ENCODE results near the gene RBM33. TPM values are rescaled to one million over a fixed set of nuclear protein-coding genes. Genes with fewer than 3 reads are reported as not detected.

Gene RBM33
- total RNA-seq, 1 donor from 2014 or later = 50.5 TPM

GRCh38 chr7:155603205-155603857 is 41.1 kb upstream of the RBM33 start:
- TF ChIP-seq CTCF (IDR thresholded peaks at IDR 0.05; ENCODE audit: insufficient read depth, low read depth, low read length) (no peak), EZH2 (IDR thresholded peaks at IDR 0.05; ENCODE audit: insufficient read depth, low read length) (no peak)
- Mint-ChIP-seq H3K4me3 (ENCODE audit: unreplicated experiment) (no peak overlapping the region), H3K9me3 (ENCODE audit: unreplicated experiment) (peaks cover 5% of the 10 kb centered on the region), H3K27me3 (ENCODE audit: low read depth, unreplicated experiment) (peaks cover 44% of the 10 kb centered on the region), H3K4me1 (ENCODE audit: low read depth, unreplicated experiment) (no peaks in the 10 kb centered on the region), H3K27ac (ENCODE audit: unreplicated experiment) (no peak overlapping the region), H3K36me3 (ENCODE audit: low read depth, unreplicated experiment) (no peaks in the 10 kb centered on the region)
- Histone ChIP-seq H3K4me1 (ENCODE audit: insufficient read depth, low read length) (no peaks in the 10 kb centered on the region), H3K79me2 (ENCODE audit: insufficient read depth, low read length) (no peaks in the 10 kb centered on the region), H3K9me3 (ENCODE audit: insufficient read depth, low read depth, low read length) (no peaks in the 10 kb centered on the region), H3K27ac (ENCODE audit: low read depth, low read length) (no peak overlapping the region), H3K4me2 (ENCODE audit: low read length) (no peak overlapping the region), H3K4me3 (ENCODE audit: insufficient read depth, low read depth, low read length) (no peak overlapping the region), H4K20me1 (ENCODE audit: insufficient read depth, low read length) (no peaks in the 10 kb centered on the region), H3K27me3 (ENCODE audit: insufficient read depth, low read length) (peaks cover 3% of the 10 kb centered on the region), H2AFZ (ENCODE audit: low read depth, low read length) (no peak overlapping the region), H3K36me3 (ENCODE audit: insufficient read depth, low read length) (no peaks in the 10 kb centered on the region), H3K9ac (ENCODE audit: low read length) (no peak overlapping the region)
- FAIRE-seq (no peak), DNase-seq (ENCODE audit: low read depth) (no peak)

- Mint-ChIP-seq H3K4me3 (ENCODE audit: unreplicated experiment) (no peak overlapping the region), H3K36me3 (ENCODE audit: low read depth, unreplicated experiment) (no peaks in the 10 kb centered on the region), H3K27me3 (ENCODE audit: low read depth, unreplicated experiment) (peaks cover 41% of the 10 kb centered on the region), H3K27ac (ENCODE audit: unreplicated experiment) (no peak overlapping the region), H3K9me3 (ENCODE audit: unreplicated experiment) (peaks cover 5% of the 10 kb centered on the region), H3K4me1 (ENCODE audit: low read depth, unreplicated experiment) (no peaks in the 10 kb centered on the region)
- Histone ChIP-seq H3K4me3 (ENCODE audit: insufficient read depth, low read depth, low read length) (no peak overlapping the region), H3K36me3 (ENCODE audit: insufficient read depth, low read length) (no peaks in the 10 kb centered on the region), H3K79me2 (ENCODE audit: insufficient read depth, low read length) (no peaks in the 10 kb centered on the region), H3K4me1 (ENCODE audit: insufficient read depth, low read length) (no peaks in the 10 kb centered on the region), H3K27ac (ENCODE audit: low read depth, low read length) (no peak overlapping the region), H3K9me3 (ENCODE audit: insufficient read depth, low read depth, low read length) (no peaks in the 10 kb centered on the region), H3K9ac (ENCODE audit: low read length) (no peak overlapping the region), H3K27me3 (ENCODE audit: insufficient read depth, low read length) (peaks cover 3% of the 10 kb centered on the region), H2AFZ (ENCODE audit: low read depth, low read length) (no peak overlapping the region), H4K20me1 (ENCODE audit: insufficient read depth, low read length) (no peaks in the 10 kb centered on the region), H3K4me2 (ENCODE audit: low read length) (no peak overlapping the region)
- FAIRE-seq (no peak), DNase-seq (ENCODE audit: low read depth) (no peak)
- TF ChIP-seq CTCF (IDR thresholded peaks at IDR 0.05; ENCODE audit: insufficient read depth, low read depth, low read length) = no peak
- no peak for TF ChIP-seq EZH2 (IDR thresholded peaks at IDR 0.05; ENCODE audit: insufficient read depth, low read length)
These were observed 40.5 kb upstream of the RBM33 start for GRCh38 chr7:155603858-155604503.

- FAIRE-seq = no peak
These were observed 39.9 kb upstream of the RBM33 start for GRCh38 chr7:155604504-155604997.

More at GRCh38 chr7:155604504-155604997, 39.9 kb upstream of the RBM33 start:
- no peaks in the 10 kb centered on the region for H3K4me1 Mint-ChIP-seq (ENCODE audit: low read depth, unreplicated experiment)
- Histone ChIP-seq H3K4me3 (ENCODE audit: insufficient read depth, low read depth, low read length) (no peak overlapping the region), H3K27me3 (ENCODE audit: insufficient read depth, low read length) (peaks cover 3% of the 10 kb centered on the region), H3K4me2 (ENCODE audit: low read length) (no peak overlapping the region), H3K9me3 (ENCODE audit: insufficient read depth, low read depth, low read length) (no peaks in the 10 kb centered on the region), H3K79me2 (ENCODE audit: insufficient read depth, low read length) (no peaks in the 10 kb centered on the region), H3K9ac (ENCODE audit: low read length) (no peak overlapping the region), H3K27ac (ENCODE audit: low read depth, low read length) (no peak overlapping the region), H3K36me3 (ENCODE audit: insufficient read depth, low read length) (no peaks in the 10 kb centered on the region), H3K4me1 (ENCODE audit: insufficient read depth, low read length) (no peaks in the 10 kb centered on the region), H4K20me1 (ENCODE audit: insufficient read depth, low read length) (no peaks in the 10 kb centered on the region), H2AFZ (ENCODE audit: low read depth, low read length) (no peak overlapping the region)
- TF ChIP-seq EZH2 (IDR thresholded peaks at IDR 0.05; ENCODE audit: insufficient read depth, low read length) (no peak), CTCF (IDR thresholded peaks at IDR 0.05; ENCODE audit: insufficient read depth, low read depth, low read length) (no peak)
- no peak for DNase-seq (ENCODE audit: low read depth)
- H3K9me3 Mint-ChIP-seq (ENCODE audit: unreplicated experiment) = peaks cover 5% of the 10 kb centered on the region
- H3K27me3 Mint-ChIP-seq (ENCODE audit: low read depth, unreplicated experiment) = peaks cover 37% of the 10 kb centered on the region
- no peaks in the 10 kb centered on the region for H3K36me3 Mint-ChIP-seq (ENCODE audit: low read depth, unreplicated experiment)
- H3K27ac Mint-ChIP-seq (ENCODE audit: unreplicated experiment) = no peak overlapping the region
- no peak overlapping the region for H3K4me3 Mint-ChIP-seq (ENCODE audit: unreplicated experiment)
